Neural cell (in vitro differentiated cells): ENCODE data around the gene VN1R4.

Experiments
- EZH2 ChIP-seq: fragments of 200-600, 300-800 bp; shearing (Covaris generic), sonication (generic); IDR thresholded peaks from 2 replicates; pipeline ENCODE4 v1.6.1; 2014; ENCODE audit warnings: antibody characterized with exemption, low read length, borderline replicate concordance, mild to moderate bottlenecking; ENCODE audit not compliant: insufficient read depth, poor library complexity, severe bottlenecking
- POLR2AphosphoS5 ChIP-seq: IDR thresholded peaks from 2 replicates; pipeline ENCODE4 v1.6.1; 2012
- TAF1 ChIP-seq: IDR thresholded peaks from 2 replicates; pipeline ENCODE4 v1.6.1; 2012; ENCODE audit warnings: low read depth
- TF ChIP-seq, protein P1 (sequence below): fragments of 450-650 bp; IDR thresholded peaks from 2 replicates; pipeline ENCODE4 v1.5.1; 2014; ENCODE audit warnings: antibody characterized with exemption, mild to moderate bottlenecking, moderate library complexity; ENCODE audit not compliant: poor library complexity, severe bottlenecking

DNA sequence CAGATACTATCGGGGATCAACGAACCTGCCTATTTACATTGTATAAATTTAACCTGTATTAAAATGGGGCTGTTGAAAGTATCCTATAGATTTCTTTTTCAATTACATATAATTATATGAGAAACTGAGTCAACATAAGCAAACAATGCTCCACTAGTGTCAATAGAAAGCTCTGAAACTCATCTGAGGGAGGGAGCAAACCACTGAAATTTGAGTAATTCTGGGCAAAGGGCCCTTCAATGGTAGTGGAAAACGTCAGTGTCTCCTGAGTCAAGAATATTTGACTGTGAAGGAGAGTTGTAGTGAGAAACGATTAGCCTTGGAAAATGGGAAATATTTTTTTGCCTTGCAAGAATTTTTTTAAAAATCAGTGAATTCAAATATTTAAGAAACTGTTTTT lies 17.6 kb upstream of the VN1R4 start:
- TF ChIP-seq, protein P1, sequence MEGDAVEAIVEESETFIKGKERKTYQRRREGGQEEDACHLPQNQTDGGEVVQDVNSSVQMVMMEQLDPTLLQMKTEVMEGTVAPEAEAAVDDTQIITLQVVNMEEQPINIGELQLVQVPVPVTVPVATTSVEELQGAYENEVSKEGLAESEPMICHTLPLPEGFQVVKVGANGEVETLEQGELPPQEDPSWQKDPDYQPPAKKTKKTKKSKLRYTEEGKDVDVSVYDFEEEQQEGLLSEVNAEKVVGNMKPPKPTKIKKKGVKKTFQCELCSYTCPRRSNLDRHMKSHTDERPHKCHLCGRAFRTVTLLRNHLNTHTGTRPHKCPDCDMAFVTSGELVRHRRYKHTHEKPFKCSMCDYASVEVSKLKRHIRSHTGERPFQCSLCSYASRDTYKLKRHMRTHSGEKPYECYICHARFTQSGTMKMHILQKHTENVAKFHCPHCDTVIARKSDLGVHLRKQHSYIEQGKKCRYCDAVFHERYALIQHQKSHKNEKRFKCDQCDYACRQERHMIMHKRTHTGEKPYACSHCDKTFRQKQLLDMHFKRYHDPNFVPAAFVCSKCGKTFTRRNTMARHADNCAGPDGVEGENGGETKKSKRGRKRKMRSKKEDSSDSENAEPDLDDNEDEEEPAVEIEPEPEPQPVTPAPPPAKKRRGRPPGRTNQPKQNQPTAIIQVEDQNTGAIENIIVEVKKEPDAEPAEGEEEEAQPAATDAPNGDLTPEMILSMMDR: no peak
- no peak for TF ChIP-seq TAF1
- TF ChIP-seq EZH2: no peak
- TF ChIP-seq POLR2AphosphoS5: no peak
